ENCODE data around the gene GTPBP10.

The GTPBP10 gene

DNA sequence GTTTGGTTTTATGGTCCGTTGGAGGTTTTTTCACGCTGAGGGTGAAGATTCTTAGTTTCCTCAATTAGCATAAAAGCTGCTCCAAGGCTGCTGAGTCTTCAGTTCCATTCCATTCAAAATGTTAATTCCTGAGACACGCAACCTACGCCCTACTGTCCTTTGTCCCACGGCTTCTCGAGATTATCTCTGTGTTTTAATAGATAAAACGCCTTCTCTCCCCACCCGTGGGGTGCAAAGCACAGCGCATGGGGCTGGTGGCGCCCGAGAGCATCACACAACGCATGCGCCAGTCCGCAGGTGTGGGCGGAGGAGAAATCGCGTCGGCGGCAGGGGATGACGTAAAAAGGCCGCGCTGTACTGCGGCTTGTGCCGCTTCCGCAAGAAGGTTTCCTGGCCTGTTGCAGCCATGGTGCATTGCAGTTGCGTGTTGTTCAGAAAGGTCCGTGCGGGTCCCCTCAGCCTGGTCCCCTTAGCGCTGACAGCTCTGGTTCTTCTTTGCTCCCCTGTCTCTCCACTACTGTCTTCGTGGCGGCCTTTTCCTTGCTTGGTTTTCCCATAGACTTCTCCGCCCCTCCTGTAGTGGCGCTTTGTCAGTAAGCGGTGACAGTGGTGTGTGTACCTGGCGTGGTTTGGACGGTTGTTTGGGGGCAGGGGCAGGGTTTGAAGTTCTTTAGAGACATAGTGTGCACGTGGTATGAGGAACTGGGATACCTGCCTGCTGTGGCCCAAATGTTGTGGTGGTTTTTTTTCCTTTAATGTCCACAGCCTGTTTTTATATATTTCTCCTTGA lies at the start of gene GTPBP10:
Gene GTPBP10, plus strand, starts transcription at position 381 of the 790 bp plus-strand sequence. Its CDS starts 26 bp downstream, at position 407.
- H3K4me3 ChIP-seq (replicated peaks in 1 of 2; ENCODE audit: low read depth in 2 of 2, low read length in 2 of 2): peak within 1 kb of the TSS; percentile 88 to 93
- peak; percentile 96 to 97 for DNase-seq (ENCODE audit: low read depth in 2 of 2)
- TF ChIP-seq CTCF (IDR thresholded peaks at IDR 0.05; ENCODE audit: low read depth, low read length): peak; percentile 85

DNA sequence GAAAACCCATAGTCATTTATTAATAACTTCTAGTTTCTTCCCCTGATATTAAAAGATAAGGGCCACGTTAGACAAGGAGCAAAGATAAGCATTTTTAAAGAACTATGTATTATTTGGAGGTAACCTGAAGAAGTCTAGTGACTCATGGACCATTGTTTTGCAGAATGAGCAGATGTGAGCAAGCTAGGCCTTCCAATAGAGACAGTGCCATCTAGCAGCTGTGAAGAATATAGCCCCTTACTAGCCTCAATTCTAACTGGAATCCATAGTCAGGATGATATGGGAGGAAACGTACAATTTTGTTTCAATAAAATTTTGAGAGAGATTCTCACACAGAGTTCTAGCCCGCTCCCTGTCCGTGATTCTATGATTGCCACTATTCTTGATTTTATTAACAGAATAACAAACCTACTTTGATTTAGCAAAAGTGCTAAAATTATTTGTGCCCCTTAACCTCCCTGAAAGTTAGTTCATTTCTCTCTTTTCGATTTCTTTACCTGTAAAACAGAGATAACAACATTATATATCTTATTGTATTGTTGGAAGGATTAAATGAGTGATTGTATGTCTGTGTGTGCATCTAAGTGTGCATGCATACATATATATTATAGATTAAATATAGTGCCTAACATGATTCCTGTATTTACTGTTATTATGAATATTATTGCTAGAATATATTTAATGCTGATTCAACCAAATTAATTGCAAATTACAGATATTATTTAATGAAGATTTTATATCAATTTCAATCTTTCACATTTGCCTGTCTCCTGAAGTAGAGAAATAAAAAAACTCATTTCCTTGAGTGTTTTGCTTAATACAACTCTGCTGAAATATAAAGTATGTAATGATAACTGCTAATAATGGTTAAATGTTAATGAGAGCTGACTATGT lies 48.1 kb upstream of the GTPBP10 start:
- peak; percentile 83 for TF ChIP-seq CTCF (IDR thresholded peaks at IDR 0.05; ENCODE audit: low read depth, low read length)
- no peak overlapping the region for H3K4me3 ChIP-seq (replicated peaks in 1 of 2; ENCODE audit: low read depth in 2 of 2, low read length in 2 of 2)
- DNase-seq (ENCODE audit: low read depth in 2 of 2): peak; percentile 86 to 87

GRCh38 chr7:90303241-90303640 lies 43.3 kb upstream of the GTPBP10 start:
- TF ChIP-seq CTCF (IDR thresholded peaks at IDR 0.05; ENCODE audit: low read depth, low read length): no peak
- DNase-seq (ENCODE audit: low read depth in 2 of 2): peak in 1 of 2 donors; percentile 15
- no peak overlapping the region for H3K4me3 ChIP-seq (replicated peaks in 1 of 2; ENCODE audit: low read depth in 2 of 2, low read length in 2 of 2)

- H3K4me3 ChIP-seq (replicated peaks in 1 of 2; ENCODE audit: low read depth in 2 of 2, low read length in 2 of 2): no peak overlapping the region
- no peak for DNase-seq (ENCODE audit: low read depth in 2 of 2)
These were observed 36.6 kb upstream of the GTPBP10 start for GRCh38 chr7:90309872-90310271.

DNA sequence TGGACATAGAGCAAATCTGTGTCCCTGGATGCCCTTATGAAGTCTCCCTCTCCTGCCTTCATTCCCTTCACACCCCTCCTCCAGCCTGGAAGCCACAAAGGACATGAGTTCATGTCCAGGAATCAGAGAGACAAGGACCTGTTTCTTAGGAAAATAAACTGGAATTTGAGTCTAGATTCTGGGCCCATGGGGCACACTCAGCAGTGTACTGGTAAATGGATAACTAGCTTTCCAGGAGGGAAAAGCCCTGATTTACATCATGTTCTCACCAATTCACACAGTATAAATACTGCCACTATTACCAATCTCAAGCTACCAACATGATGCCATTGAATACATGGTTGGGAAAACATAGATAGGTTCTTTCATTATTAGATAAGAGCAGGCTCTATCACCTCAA lies 35.3 kb upstream of the GTPBP10 start:
- no peak overlapping the region for H3K4me3 ChIP-seq (replicated peaks in 1 of 2; ENCODE audit: low read depth in 2 of 2, low read length in 2 of 2)
- DNase-seq (ENCODE audit: low read depth in 2 of 2): no peak
- no peak for TF ChIP-seq CTCF (IDR thresholded peaks at IDR 0.05; ENCODE audit: low read depth, low read length)

More at GRCh38 chr7:90309872-90310271, 36.6 kb upstream of the GTPBP10 start:
- TF ChIP-seq CTCF (IDR thresholded peaks at IDR 0.05; ENCODE audit: low read depth, low read length): no peak

- TF ChIP-seq CTCF (IDR thresholded peaks at IDR 0.05; ENCODE audit: low read depth, low read length): peak; percentile 20
- H3K4me3 ChIP-seq (replicated peaks in 1 of 2; ENCODE audit: low read depth in 2 of 2, low read length in 2 of 2): no peak overlapping the region
- peak; percentile 32 to 36 for DNase-seq (ENCODE audit: low read depth in 2 of 2)
These were observed 33.8 kb upstream of the GTPBP10 start for GRCh38 chr7:90312745-90313144.

All from cardiac fibroblast (primary cell).